HEK293 (cell line): ENCODE results near the gene BMP2K.

Experiments
- REPIN1 ChIP-seq: fragments of 450-650 bp; formaldehyde crosslinking; IDR thresholded peaks from 2 replicates; pipeline ENCODE4 v1.5.1; 2017; ENCODE audit warnings: missing biosample characterization, missing genetic modification characterization, low read depth
- YY1 ChIP-seq: fragments of 450-650 bp; formaldehyde crosslinking; IDR thresholded peaks from 2 replicates; pipeline ENCODE4 v1.5.1; 2018; ENCODE audit warnings: missing biosample characterization, missing genetic modification characterization
- ZFP69B ChIP-seq: fragments of 450-650 bp; formaldehyde crosslinking; IDR thresholded peaks from 2 replicates; pipeline ENCODE4 v1.5.1; 2016; ENCODE audit warnings: missing biosample characterization, missing genetic modification characterization
- TF ChIP-seq, protein P1 (sequence below): fragments of 450-650 bp; formaldehyde crosslinking; IDR thresholded peaks from 2 replicates; pipeline ENCODE4 v1.5.1; 2016; ENCODE audit warnings: missing biosample characterization, missing genetic modification characterization

DNA sequence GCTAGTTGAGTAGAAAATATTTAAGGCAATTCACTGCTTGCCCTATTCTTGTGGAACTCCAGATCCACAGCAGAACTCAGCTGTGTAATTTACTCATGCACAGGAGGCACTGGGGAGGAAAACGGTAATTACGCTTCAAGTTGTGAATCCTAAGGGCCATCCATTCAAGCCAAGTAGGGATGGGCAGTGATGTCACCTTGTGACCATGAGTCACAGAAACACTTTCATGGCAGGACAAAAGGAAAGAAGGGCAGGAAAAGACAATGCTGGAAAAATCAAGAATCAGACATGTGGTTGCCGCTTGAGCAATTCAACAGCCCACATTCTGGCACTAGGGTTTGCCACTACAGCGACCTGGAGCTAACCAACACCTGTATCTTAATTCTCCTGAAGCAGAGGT, 161.7 kb downstream of the BMP2K start:
- TF ChIP-seq ZFP69B (no peak), YY1 (tag by site-specific recombination) (no peak), REPIN1 (tag by site-specific recombination) (no peak)
- TF ChIP-seq, protein P1, sequence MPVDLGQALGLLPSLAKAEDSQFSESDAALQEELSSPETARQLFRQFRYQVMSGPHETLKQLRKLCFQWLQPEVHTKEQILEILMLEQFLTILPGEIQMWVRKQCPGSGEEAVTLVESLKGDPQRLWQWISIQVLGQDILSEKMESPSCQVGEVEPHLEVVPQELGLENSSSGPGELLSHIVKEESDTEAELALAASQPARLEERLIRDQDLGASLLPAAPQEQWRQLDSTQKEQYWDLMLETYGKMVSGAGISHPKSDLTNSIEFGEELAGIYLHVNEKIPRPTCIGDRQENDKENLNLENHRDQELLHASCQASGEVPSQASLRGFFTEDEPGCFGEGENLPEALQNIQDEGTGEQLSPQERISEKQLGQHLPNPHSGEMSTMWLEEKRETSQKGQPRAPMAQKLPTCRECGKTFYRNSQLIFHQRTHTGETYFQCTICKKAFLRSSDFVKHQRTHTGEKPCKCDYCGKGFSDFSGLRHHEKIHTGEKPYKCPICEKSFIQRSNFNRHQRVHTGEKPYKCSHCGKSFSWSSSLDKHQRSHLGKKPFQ (tag by site-specific recombination): no peak
